Keratinocyte (primary cell): Measurements from ENCODE around the gene LGR4. TPM values are rescaled to one million over a fixed set of nuclear protein-coding genes. Genes with fewer than 3 reads are reported as not detected.

ENCODE experiments used
- DNase-seq: peaks from one replicate; pipeline ENCODE4 v3.0.0-alpha.2; 2011; ENCODE audit warnings: low read depth, missing footprints, low spot score
- FAIRE-seq: peaks from 2 replicates; lab custom pipeline; 2011; peaks lifted over from hg19 to GRCh38; lab: Jason Lieb, UNC
- H2AFZ ChIP-seq: 2 replicates; pipeline ENCODE4 v1.6.0; 2012; ENCODE audit warnings: low read length, control low read depth, inconsistent platforms; ENCODE audit not compliant: control insufficient read depth
- H3K27ac ChIP-seq: 2 replicates; pipeline ENCODE4 v1.5.1; 2011; ENCODE audit warnings: low read length; ENCODE audit not compliant: control insufficient read depth, insufficient read depth
- H3K27me3 ChIP-seq: 3 replicates; pipeline ENCODE4 v1.6.0; 2011; ENCODE audit warnings: low read length; ENCODE audit not compliant: control insufficient read depth, insufficient read depth; ENCODE audit errors: extremely low read depth
- H3K36me3 ChIP-seq, 2 experiments: 2 replicates in 1 of 2; 3 replicates in 1 of 2; pipeline ENCODE4 v1.5.1; 2011; ENCODE audit warnings: low read length in 2 of 2, mild to moderate bottlenecking in 1 of 2; ENCODE audit not compliant: control insufficient read depth in 2 of 2, insufficient read depth in 2 of 2; ENCODE audit errors: extremely low read depth in 1 of 2
- H3K4me1 ChIP-seq: 3 replicates; pipeline ENCODE4 v1.5.1; 2011; ENCODE audit warnings: low read length; ENCODE audit not compliant: control insufficient read depth, insufficient read depth; ENCODE audit errors: extremely low read depth
- H3K4me2 ChIP-seq: 3 replicates; pipeline ENCODE4 v1.6.0; 2011; ENCODE audit warnings: low read depth, low read length; ENCODE audit not compliant: control insufficient read depth, insufficient read depth; ENCODE audit errors: extremely low read depth
- H3K4me3 ChIP-seq, 3 experiments: fragments of 200-600 bp in 1 of 3; sonication (generic) in 1 of 3; 2 replicates in 2 of 3; 3 replicates in 1 of 3; pipeline ENCODE4 v1.5.1; 2011 to 2016; ENCODE audit warnings: low read length in 3 of 3, mild to moderate bottlenecking in 3 of 3, control low read depth in 2 of 3, inconsistent platforms in 1 of 3, low read depth in 1 of 3, mixed read lengths in 1 of 3, mixed run types in 1 of 3, moderate library complexity in 1 of 3; ENCODE audit not compliant: control insufficient read depth in 2 of 3, insufficient read depth in 2 of 3; ENCODE audit errors: extremely low read depth in 1 of 3
- H3K79me2 ChIP-seq: 2 replicates; pipeline ENCODE4 v1.6.0; 2012; ENCODE audit warnings: low read length; ENCODE audit not compliant: control insufficient read depth, insufficient read depth
- H3K9ac ChIP-seq: 3 replicates; pipeline ENCODE4 v1.6.0; 2011; ENCODE audit warnings: low read length; ENCODE audit not compliant: control insufficient read depth, insufficient read depth; ENCODE audit errors: extremely low read depth
- H3K9me1 ChIP-seq: 3 replicates; pipeline ENCODE4 v1.6.0; 2011; ENCODE audit warnings: low read length; ENCODE audit not compliant: control insufficient read depth, insufficient read depth; ENCODE audit errors: extremely low read depth
- H3K9me3 ChIP-seq: 2 replicates; pipeline ENCODE4 v1.5.1; 2012; ENCODE audit warnings: low read depth, low read length; ENCODE audit not compliant: control insufficient read depth
- H4K20me1 ChIP-seq: 3 replicates; pipeline ENCODE4 v1.6.0; 2011; ENCODE audit warnings: low read length; ENCODE audit not compliant: control insufficient read depth, insufficient read depth; ENCODE audit errors: extremely low read depth
- CTCF ChIP-seq, 3 experiments: IDR thresholded peaks in 1 of 3; conservative IDR thresholded peaks in 1 of 3; optimal IDR thresholded peaks in 1 of 3; 2 replicates in 2 of 3; 3 replicates in 1 of 3; pipeline versions ENCODE3 to v1.5.1; 2011; ENCODE audit warnings: low read length in 3 of 3, mild to moderate bottlenecking in 3 of 3, moderate library complexity in 2 of 3, control low read depth in 1 of 3, inconsistent platforms in 1 of 3; ENCODE audit not compliant: insufficient read depth in 2 of 3; ENCODE audit errors: extremely low read depth in 1 of 3
- EZH2 ChIP-seq: IDR thresholded peaks from one replicate; pipeline ENCODE4 v1.6.1; 2012; ENCODE audit warnings: inconsistent platforms, mild to moderate bottlenecking, low read length, moderate library complexity
- dilution Hi-C: fragments of 300-500 bp; cut with MboI; formaldehyde crosslinking; loops from one replicate; pipeline ENCODE4 v1.7.0; 2020; ENCODE audit warnings: low sequenced_read_pairs; ENCODE audit not compliant: extremely low pct_ligation_motif_present
- polyA plus RNA-seq, 5 experiments: library from polyadenylated mRNA; depleted of rRNA in 3 of 5; stranded (reverse) in 3 of 5; stranded (forward) in 1 of 5; unstranded in 1 of 5; fragments of >200 nt; gene quantifications; 1 replicate in 1 of 5; 2 replicates in 3 of 5; 3 replicates in 1 of 5; pipeline versions ENCODE4 v1.2.1 to v1.2.3, GENCODE V29; 2011 to 2012; ENCODE audit warnings: missing spikeins in 2 of 5, low read depth in 1 of 5, low replicate concordance in 1 of 5

The LGR4 gene
- polyA plus RNA-seq, 1 donor (not counting 4 experiments of a cell fraction or from before 2014, with no cell fraction given): 49.7 TPM

- peak overlapping the region; percentile 49 for H3K9ac ChIP-seq
- H3K9me1 ChIP-seq: no peaks in the 10 kb centered on the region
- FAIRE-seq: no peak
- peak overlapping the region in 2 of 3 experiments; percentile 55 to 58 for H3K4me3 ChIP-seq
- no peak for DNase-seq
- peak overlapping the region; percentile 66 for H3K4me2 ChIP-seq
- peaks cover 85% of the 10 kb centered on the region for H3K79me2 ChIP-seq
- peak overlapping the region; percentile 83 for H3K27ac ChIP-seq
- no peaks in the 10 kb centered on the region for H3K36me3 ChIP-seq
- no peaks in the 10 kb centered on the region for H4K20me1 ChIP-seq
- peaks cover 76% of the 10 kb centered on the region for H3K4me1 ChIP-seq
- H3K9me3 ChIP-seq: no peaks in the 10 kb centered on the region
- no peak overlapping the region for H2AFZ ChIP-seq
- dilution Hi-C loops: no loop called here
- no peaks in the 10 kb centered on the region for H3K27me3 ChIP-seq
- TF ChIP-seq CTCF (optimal IDR thresholded peaks at IDR 0.05 in 1 of 3, IDR thresholded peaks at IDR 0.05 in 1 of 3, conservative IDR thresholded peaks at IDR 0.05 in 1 of 3; ENCODE audit: extremely low read depth in 1 of 3, insufficient read depth in 2 of 3, low read length in 3 of 3) (no peak), EZH2 (no peak)
These were observed 7.7 kb downstream of the LGR4 start for GRCh38 chr11:27464909-27465308.

- Histone ChIP-seq H3K79me2 (peaks cover 85% of the 10 kb centered on the region), H4K20me1 (no peaks in the 10 kb centered on the region), H3K4me2 (peak overlapping the region; percentile 66), H3K9me3 (no peaks in the 10 kb centered on the region), H3K36me3 (no peaks in the 10 kb centered on the region), H2AFZ (no peak overlapping the region), H3K4me3 (peak overlapping the region in 2 of 3 experiments; percentile 55 to 58), H3K4me1 (peaks cover 71% of the 10 kb centered on the region), H3K27ac (peak overlapping the region; percentile 83), H3K9ac (peak overlapping the region; percentile 49), H3K27me3 (no peaks in the 10 kb centered on the region), H3K9me1 (no peaks in the 10 kb centered on the region)
- dilution Hi-C loops: no loop called here
- DNase-seq: peak; percentile 36
- TF ChIP-seq CTCF (optimal IDR thresholded peaks at IDR 0.05 in 1 of 3, IDR thresholded peaks at IDR 0.05 in 1 of 3, conservative IDR thresholded peaks at IDR 0.05 in 1 of 3; ENCODE audit: extremely low read depth in 1 of 3, insufficient read depth in 2 of 3, low read length in 3 of 3): no peak
- no peak for TF ChIP-seq EZH2
- peak; percentile 74 for FAIRE-seq
These were observed 8.3 kb downstream of the LGR4 start for GRCh38 chr11:27464289-27464696.
